Measurements from ENCODE around the gene POLD4. TPM values are rescaled to one million over a fixed set of nuclear protein-coding genes. Genes with fewer than 3 reads are reported as not detected.

Gene POLD4
- total and polyA plus RNA-seq, 4 donors = 18.8 to 246 (median 86.0) TPM

GRCh38 chr11:67302571-67303131 is 50.7 kb downstream of the POLD4 start:
- Histone ChIP-seq H3K36me3 (ENCODE audit: control insufficient read depth in 4 of 4, insufficient read depth in 3 of 4, low read depth in 1 of 4, low read length in 3 of 4) (peaks cover 5 to 21% (median 8%) of the 10 kb centered on the region in 4 donors), H3K4me3 (ENCODE audit: low read depth in 1 of 3, low read length in 3 of 3) (peak overlapping the region; percentile 71 to 88 (median 83)), H3K4me1 (ENCODE audit: control insufficient read depth in 4 of 4, insufficient read depth in 4 of 4, low read length in 3 of 4) (peaks cover 13 to 35% (median 20%) of the 10 kb centered on the region in 4 donors), H3K27me3 (ENCODE audit: control insufficient read depth in 4 of 4, insufficient read depth in 4 of 4, low read length in 3 of 4) (no peaks in the 10 kb centered on the region), H3K27ac (ENCODE audit: low read depth in 1 of 2, low read length in 2 of 2) (peak overlapping the region; percentile 74 to 75), H3K9me3 (ENCODE audit: control insufficient read depth in 4 of 4, low read length in 3 of 4) (no peaks in the 10 kb centered on the region), H3K9ac (ENCODE audit: low read depth in 1 of 2, low read length in 2 of 2) (peak overlapping the region; percentile 58 to 62)
- TF ChIP-seq FOXA1 (IDR thresholded peaks at IDR 0.05) = no peak
- TF ChIP-seq GABPA (IDR thresholded peaks at IDR 0.05 in 1 of 2, conservative IDR thresholded peaks at IDR 0.05 in 1 of 2) = no peak
- no peak for TF ChIP-seq RXRA (IDR thresholded peaks at IDR 0.05)
- TF ChIP-seq SP1 (IDR thresholded peaks at IDR 0.05) = no peak
- TF ChIP-seq HNF4G (IDR thresholded peaks at IDR 0.05) = no peak
- TF ChIP-seq RAD21 (IDR thresholded peaks at IDR 0.05) = no peak
- no peak for TF ChIP-seq HNF4A (conservative IDR thresholded peaks at IDR 0.05)
- no peak for TF ChIP-seq JUND (IDR thresholded peaks at IDR 0.05)
- TF ChIP-seq ATF3 (IDR thresholded peaks at IDR 0.05) = no peak
- no peak for TF ChIP-seq REST (IDR thresholded peaks at IDR 0.05)
- no peak for TF ChIP-seq FOXA2 (IDR thresholded peaks at IDR 0.05)
- no peak for TF ChIP-seq ZBTB33 (IDR thresholded peaks at IDR 0.05)
- no peak for TF ChIP-seq MAX (IDR thresholded peaks at IDR 0.05)
- no peak for TF ChIP-seq TAF1 (conservative IDR thresholded peaks at IDR 0.05)
- WGBS = 8% methylated on average over 23 of the region's 23 CpGs
- no peak for DNase-seq (ENCODE audit: low spot score)

- Histone ChIP-seq H3K9me3 (ENCODE audit: control insufficient read depth in 4 of 4, low read length in 3 of 4) (no peaks in the 10 kb centered on the region), H3K9ac (ENCODE audit: low read depth in 1 of 2, low read length in 2 of 2) (peak overlapping the region in 1 of 2 donors; percentile 62), H3K27ac (ENCODE audit: low read depth in 1 of 2, low read length in 2 of 2) (peak overlapping the region; percentile 74 to 75), H3K36me3 (ENCODE audit: control insufficient read depth in 4 of 4, insufficient read depth in 3 of 4, low read depth in 1 of 4, low read length in 3 of 4) (peaks cover 5 to 18% (median 8%) of the 10 kb centered on the region in 4 donors), H3K27me3 (ENCODE audit: control insufficient read depth in 4 of 4, insufficient read depth in 4 of 4, low read length in 3 of 4) (no peaks in the 10 kb centered on the region), H3K4me1 (ENCODE audit: control insufficient read depth in 4 of 4, insufficient read depth in 4 of 4, low read length in 3 of 4) (peaks cover 13 to 35% (median 20%) of the 10 kb centered on the region in 4 donors), H3K4me3 (ENCODE audit: low read depth in 1 of 3, low read length in 3 of 3) (peak overlapping the region; percentile 71 to 88 (median 83))
- whole genome bisulfite sequencing = 38% methylated on average over 15 of the region's 15 CpGs
- TF ChIP-seq YY1 (IDR thresholded peaks at IDR 0.05) (no peak), RAD21 (IDR thresholded peaks at IDR 0.05) (no peak), SP1 (IDR thresholded peaks at IDR 0.05) (no peak), RXRA (IDR thresholded peaks at IDR 0.05) (no peak), FOXA2 (IDR thresholded peaks at IDR 0.05) (no peak), ZBTB33 (IDR thresholded peaks at IDR 0.05) (no peak), TAF1 (conservative IDR thresholded peaks at IDR 0.05) (no peak), HNF4A (conservative IDR thresholded peaks at IDR 0.05) (no peak), HNF4G (IDR thresholded peaks at IDR 0.05) (no peak), JUND (IDR thresholded peaks at IDR 0.05) (no peak), GABPA (IDR thresholded peaks at IDR 0.05 in 1 of 2, conservative IDR thresholded peaks at IDR 0.05 in 1 of 2) (no peak)
- DNase-seq (ENCODE audit: low spot score) = no peak
Measured at GRCh38 chr11:67301951-67302516, 51.3 kb downstream of the POLD4 start.
